IPS DF 6.9 (cell line): ENCODE measurements around the gene NCKAP5.

Experiments used
- DNase-seq: peaks from one replicate; pipeline ENCODE4 v3.0.0-alpha.2; 2013; ENCODE audit warnings: low read depth, low spot score
- H3K27ac ChIP-seq: one replicate; pipeline ENCODE4 v1.5.1; 2013; ENCODE audit warnings: low read length, control low read depth
- H3K27me3 ChIP-seq: 2 replicates; pipeline ENCODE4 v1.6.1; 2013; ENCODE audit warnings: mild to moderate bottlenecking, low read length; ENCODE audit not compliant: control insufficient read depth, insufficient read depth
- H3K36me3 ChIP-seq: 2 replicates; pipeline ENCODE4 v1.6.1; 2013; ENCODE audit warnings: low read length; ENCODE audit not compliant: control insufficient read depth, insufficient read depth
- H3K4me1 ChIP-seq: 2 replicates; pipeline ENCODE4 v1.6.1; 2013; ENCODE audit warnings: low read length; ENCODE audit not compliant: control insufficient read depth, insufficient read depth
- H3K4me3 ChIP-seq: 2 replicates; pipeline ENCODE4 v1.5.1; 2013; ENCODE audit warnings: mild to moderate bottlenecking, low read length
- H3K9me3 ChIP-seq: 2 replicates; pipeline ENCODE4 v1.6.1; 2013; ENCODE audit warnings: low read length, inconsistent platforms; ENCODE audit not compliant: control insufficient read depth, insufficient read depth
- WGBS: extraction: QIAGEN DNeasy Blood & Tissue Kit; methylation state at CpG from one replicate; pipeline ENCODE4 v1.1.7; 2013; ENCODE audit warnings: mixed read lengths, missing lambda C conversion rate; ENCODE audit not compliant: insufficient read length, insufficient coverage; 5-methylcytosine and 5-hydroxymethylcytosine counted together

NCKAP5 gene

DNA sequence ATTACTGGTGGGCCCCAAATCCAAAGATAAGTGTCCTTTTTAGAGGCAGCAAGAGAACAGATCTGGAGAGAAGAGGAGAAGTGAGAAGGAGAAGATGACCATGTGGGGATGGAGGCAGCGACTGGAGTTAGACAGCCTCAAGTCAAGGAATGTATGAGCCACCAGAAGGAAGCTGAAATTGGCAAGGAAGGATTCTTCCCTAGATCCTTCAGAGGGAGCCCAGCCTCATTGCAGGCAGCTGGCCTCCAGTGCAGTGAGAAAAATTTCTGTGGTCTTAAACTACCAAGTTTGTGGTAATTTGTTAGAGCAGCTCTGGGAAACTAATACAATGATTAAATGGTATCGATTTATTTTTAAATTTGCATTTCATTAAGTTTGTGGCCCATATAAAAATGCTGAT lies 167.9 kb downstream of the NCKAP5 start:
- no CpG with 5 or more reads among the region's 2 CpGs for WGBS
- DNase-seq: no peak

GRCh38 chr2:133393895-133394294 lies 174.4 kb downstream of the NCKAP5 start:
- Histone ChIP-seq H3K27ac (no peak overlapping the region), H3K36me3 (no peaks in the 10 kb centered on the region), H3K4me1 (no peaks in the 10 kb centered on the region), H3K4me3 (no peak overlapping the region), H3K27me3 (no peaks in the 10 kb centered on the region), H3K9me3 (no peaks in the 10 kb centered on the region)
- DNase-seq: no peak
- WGBS: no CpG with 5 or more reads among the region's 1 CpG

More for the DNA sequence above, 167.9 kb downstream of the NCKAP5 start:
- no peaks in the 10 kb centered on the region for H3K36me3 ChIP-seq
- no peak overlapping the region for H3K27ac ChIP-seq
- H3K27me3 ChIP-seq: no peaks in the 10 kb centered on the region
- no peak overlapping the region for H3K4me3 ChIP-seq
- no peaks in the 10 kb centered on the region for H3K9me3 ChIP-seq
- H3K4me1 ChIP-seq: no peaks in the 10 kb centered on the region

DNA sequence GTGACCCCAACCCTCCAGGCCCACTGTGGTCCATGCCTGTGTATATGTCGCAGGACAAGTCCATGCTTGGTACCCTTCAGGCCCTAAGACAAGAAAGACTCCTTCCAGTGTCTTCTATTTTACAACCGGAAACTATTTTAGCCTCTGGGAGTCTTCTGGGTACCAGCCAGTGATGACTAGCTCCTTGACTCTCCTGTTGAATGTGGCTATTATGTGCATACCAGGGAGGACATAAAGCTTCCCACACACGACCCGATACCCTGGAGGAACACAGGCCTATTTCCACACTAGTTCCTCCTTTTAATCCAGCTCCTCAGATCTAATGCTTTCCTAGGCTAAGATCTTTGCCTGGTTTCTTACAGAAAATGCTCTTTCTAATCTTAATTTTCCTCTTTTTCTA lies 178.1 kb downstream of the NCKAP5 start:
- Histone ChIP-seq H3K27me3 (no peaks in the 10 kb centered on the region), H3K4me1 (no peaks in the 10 kb centered on the region), H3K36me3 (no peaks in the 10 kb centered on the region), H3K9me3 (no peaks in the 10 kb centered on the region; the same call in 1 of the 2 replicates), H3K27ac (no peak overlapping the region), H3K4me3 (no peak overlapping the region)
- no CpG with 5 or more reads among the region's 4 CpGs for WGBS
- DNase-seq: no peak

- H3K4me3 ChIP-seq: no peak overlapping the region
- no peak overlapping the region for H3K27ac ChIP-seq
- no peaks in the 10 kb centered on the region for H3K4me1 ChIP-seq
- no peaks in the 10 kb centered on the region for H3K36me3 ChIP-seq
- no CpG with 5 or more reads among the region's 5 CpGs for WGBS
- no peaks in the 10 kb centered on the region for H3K27me3 ChIP-seq
- no peaks in the 10 kb centered on the region; the same call in 1 of the 2 replicates for H3K9me3 ChIP-seq
- DNase-seq: no peak
These were observed 178.7 kb downstream of the NCKAP5 start for GRCh38 chr2:133389569-133389968.

DNA sequence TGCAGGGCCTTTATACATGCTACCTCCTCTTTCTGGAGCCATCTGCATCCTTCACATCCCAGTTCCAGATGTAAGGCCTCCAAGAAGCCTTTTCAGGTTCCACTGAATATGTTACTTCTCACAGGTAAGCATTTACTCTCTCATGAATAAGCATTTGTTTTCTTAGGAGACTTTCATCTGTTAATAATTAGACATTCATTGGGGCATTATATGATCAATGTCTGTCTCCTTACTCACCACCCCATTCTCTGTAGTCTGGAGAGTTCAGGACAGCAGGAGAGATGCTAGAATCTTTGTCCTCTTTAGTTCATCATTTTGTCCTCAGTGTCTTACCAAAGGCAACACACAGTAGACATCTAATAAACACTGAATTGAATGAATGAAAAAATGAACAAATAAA lies 185.7 kb downstream of the NCKAP5 start:
- Histone ChIP-seq H3K36me3 (no peaks in the 10 kb centered on the region), H3K4me3 (no peak overlapping the region), H3K27ac (no peak overlapping the region), H3K4me1 (peaks cover 5% of the 10 kb centered on the region), H3K9me3 (no peaks in the 10 kb centered on the region), H3K27me3 (no peaks in the 10 kb centered on the region)
- DNase-seq: no peak

DNA sequence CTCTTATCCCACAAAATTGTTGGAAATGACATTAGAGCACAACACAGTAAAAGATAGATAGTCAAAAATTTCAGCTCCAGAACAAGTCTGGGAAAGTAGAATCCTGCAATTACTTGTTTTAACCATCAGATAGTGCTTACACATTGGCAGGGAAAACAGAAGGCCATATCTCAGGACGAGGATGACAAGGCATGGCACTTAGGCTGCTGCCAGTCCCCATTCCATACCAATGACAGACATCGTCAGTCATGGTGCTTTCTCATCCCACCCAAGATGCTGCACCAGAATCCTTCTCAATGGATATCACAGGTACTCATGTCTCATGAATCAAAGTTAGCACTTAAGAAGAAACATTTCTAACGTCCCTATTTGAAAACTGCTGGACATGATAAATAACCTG lies 187.3 kb downstream of the NCKAP5 start:
- Histone ChIP-seq H3K27me3 (no peaks in the 10 kb centered on the region), H3K36me3 (no peaks in the 10 kb centered on the region), H3K9me3 (no peaks in the 10 kb centered on the region), H3K4me3 (no peak overlapping the region), H3K4me1 (peaks cover 6% of the 10 kb centered on the region), H3K27ac (no peak overlapping the region)
- DNase-seq: no peak
- no CpG with 5 or more reads among the region's 3 CpGs for WGBS

GRCh38 chr2:133378928-133379549 lies 189.2 kb downstream of the NCKAP5 start:
- Histone ChIP-seq H3K27me3 (no peaks in the 10 kb centered on the region), H3K9me3 (no peaks in the 10 kb centered on the region), H3K4me3 (no peak overlapping the region), H3K36me3 (no peaks in the 10 kb centered on the region), H3K27ac (no peak overlapping the region), H3K4me1 (peaks cover 6% of the 10 kb centered on the region)
- no CpG with 5 or more reads among the region's 7 CpGs for WGBS
- DNase-seq: no peak

DNA sequence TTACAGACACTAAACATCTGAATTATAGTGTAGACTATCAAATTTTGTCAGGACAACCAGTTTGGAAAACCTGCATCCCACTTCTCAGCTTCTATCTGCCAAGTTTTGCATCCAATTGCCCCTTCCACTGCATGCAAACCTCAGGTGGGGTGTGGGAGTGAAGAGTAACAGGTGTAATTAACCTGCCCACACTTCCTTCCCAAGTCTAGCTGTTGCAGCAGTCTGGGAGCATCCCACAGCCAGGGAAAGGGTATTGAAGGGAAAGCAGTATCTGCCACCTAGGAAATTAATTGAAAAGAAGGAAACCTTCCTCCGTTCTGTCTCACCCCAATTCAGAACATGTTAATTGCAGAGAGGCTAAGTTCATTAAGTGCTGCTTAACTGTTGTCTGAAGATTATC lies 189.9 kb downstream of the NCKAP5 start:
- Histone ChIP-seq H3K4me3 (no peak overlapping the region), H3K9me3 (no peaks in the 10 kb centered on the region), H3K27ac (no peak overlapping the region), H3K27me3 (no peaks in the 10 kb centered on the region), H3K36me3 (no peaks in the 10 kb centered on the region), H3K4me1 (peaks cover 6% of the 10 kb centered on the region)
- WGBS: no CpG with 5 or more reads among the region's 1 CpG
- no peak for DNase-seq

DNA sequence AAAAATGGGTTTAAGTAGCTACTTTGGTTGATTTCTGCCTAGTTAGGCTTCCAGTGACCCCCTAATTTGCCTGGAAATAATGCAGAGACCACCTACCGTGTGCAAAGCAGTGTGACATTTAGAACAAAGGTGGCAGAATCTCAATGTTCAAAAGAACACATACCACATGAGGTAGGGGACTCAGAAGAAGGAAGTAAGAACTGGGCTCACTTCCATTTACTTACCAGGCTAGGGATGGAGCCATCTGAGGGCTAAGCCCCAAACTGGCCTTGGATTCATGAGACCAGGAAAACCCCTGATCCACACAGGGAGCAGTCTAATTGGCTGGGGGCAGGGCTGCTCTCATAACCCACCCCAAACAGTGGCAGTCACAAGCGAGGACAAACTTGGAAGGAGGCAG lies 190.7 kb downstream of the NCKAP5 start:
- Histone ChIP-seq H3K36me3 (no peaks in the 10 kb centered on the region), H3K4me1 (peaks cover 6% of the 10 kb centered on the region), H3K27me3 (no peaks in the 10 kb centered on the region), H3K9me3 (no peaks in the 10 kb centered on the region), H3K27ac (no peak overlapping the region), H3K4me3 (no peak overlapping the region)
- DNase-seq: peak; percentile 11
- no CpG with 5 or more reads among the region's 2 CpGs for WGBS

GRCh38 chr2:133377021-133377481 lies 191.2 kb downstream of the NCKAP5 start:
- Histone ChIP-seq H3K4me3 (no peak overlapping the region), H3K9me3 (no peaks in the 10 kb centered on the region), H3K4me1 (peaks cover 6% of the 10 kb centered on the region), H3K27ac (no peak overlapping the region), H3K36me3 (no peaks in the 10 kb centered on the region), H3K27me3 (no peaks in the 10 kb centered on the region)
- no peak for DNase-seq

GRCh38 chr2:133374781-133375180 lies 193.5 kb downstream of the NCKAP5 start:
- WGBS: no CpG with 5 or more reads among the region's 5 CpGs
- no peak for DNase-seq

More at GRCh38 chr2:133374781-133375180, 193.5 kb downstream of the NCKAP5 start:
- no peak overlapping the region for H3K4me3 ChIP-seq
- peaks cover 6% of the 10 kb centered on the region for H3K4me1 ChIP-seq
- no peak overlapping the region for H3K27ac ChIP-seq
- no peaks in the 10 kb centered on the region for H3K27me3 ChIP-seq
- H3K36me3 ChIP-seq: no peaks in the 10 kb centered on the region
- H3K9me3 ChIP-seq: no peaks in the 10 kb centered on the region
